GM19043 (cell line): ENCODE data around the gene GARIN5A.
"Not testable (repeated sequence)": the region's sequence is repeated elsewhere in the genome, so short reads cannot be mapped to it uniquely, and the experiment has no call there.

Experiments
- ATAC-seq: cut with Tn5 transposase; IDR thresholded peaks from one replicate; pipeline ENCODE4 v1.9.1; 2021; ENCODE audit warnings: low read depth; ENCODE audit not compliant: unreplicated experiment

Gene GARIN5A

DNA sequence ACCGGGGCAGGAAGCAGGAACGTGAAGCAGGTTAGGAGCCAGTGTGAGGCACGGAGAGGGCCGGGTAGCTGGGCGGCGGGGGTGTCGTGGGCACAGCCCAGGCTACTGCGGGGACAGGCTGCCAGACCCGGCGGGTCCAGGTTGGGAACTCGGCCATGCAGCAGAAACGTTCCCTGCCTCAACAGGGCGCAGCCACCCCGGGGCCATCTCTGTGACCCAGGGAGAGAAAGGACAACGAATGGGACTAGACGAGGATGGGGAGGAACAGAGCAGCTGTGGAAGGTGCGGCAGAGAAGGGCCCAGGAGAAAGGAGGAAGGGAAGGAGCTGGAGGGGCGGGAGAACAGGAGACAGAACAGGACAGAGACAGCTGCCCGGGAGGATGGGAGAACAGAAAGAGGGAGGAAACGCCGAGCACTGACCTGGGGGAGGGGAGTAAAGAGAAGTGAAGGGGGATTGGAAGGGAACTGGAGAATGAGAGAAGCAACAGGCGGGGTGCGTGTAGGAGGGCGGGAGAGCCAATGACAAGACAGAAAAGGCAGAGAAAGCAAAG is 12.9 kb upstream of the GARIN5A start:
- no peak for ATAC-seq

DNA sequence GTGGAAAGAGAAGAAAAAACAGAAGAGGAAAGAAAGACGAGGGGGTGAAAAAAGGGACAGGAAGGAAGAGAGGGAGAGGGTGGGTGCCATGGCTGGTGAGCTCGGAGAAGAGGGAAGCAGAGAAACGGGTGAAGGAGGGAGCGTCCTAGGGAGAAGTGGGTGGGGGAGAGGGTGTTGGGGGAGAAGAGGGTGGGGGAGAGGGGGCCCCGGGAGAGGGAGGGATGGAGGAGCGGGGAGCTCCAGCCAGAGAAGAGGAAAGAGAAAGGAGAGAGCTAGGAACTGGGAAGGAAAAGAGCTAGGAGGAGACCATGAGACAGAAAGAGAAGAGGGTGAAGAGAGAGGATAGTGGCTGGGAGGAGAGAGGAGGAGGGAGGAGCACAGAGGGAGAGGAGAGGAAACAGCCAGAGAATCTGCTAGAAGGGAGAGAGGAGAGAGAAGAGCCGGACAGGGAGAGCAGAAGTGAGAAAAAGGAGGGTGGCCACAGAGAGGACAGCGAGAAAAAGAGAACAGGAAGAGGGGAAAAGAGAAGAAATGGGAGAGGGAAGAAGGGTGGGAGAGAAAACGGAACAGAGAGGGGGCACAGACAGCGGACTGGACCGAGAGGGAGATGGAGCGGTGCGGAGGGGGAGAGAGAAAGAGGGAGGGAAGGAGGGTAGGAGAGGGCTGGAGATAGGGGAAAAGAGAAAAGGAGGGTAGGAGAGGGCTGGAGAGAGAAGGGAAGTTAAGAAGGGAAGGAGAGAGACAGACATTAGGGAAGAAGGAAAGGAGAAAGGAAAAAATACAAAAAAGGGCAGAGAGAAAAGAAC is 11.9 kb upstream of the GARIN5A start:
- ATAC-seq, result no peak

DNA sequence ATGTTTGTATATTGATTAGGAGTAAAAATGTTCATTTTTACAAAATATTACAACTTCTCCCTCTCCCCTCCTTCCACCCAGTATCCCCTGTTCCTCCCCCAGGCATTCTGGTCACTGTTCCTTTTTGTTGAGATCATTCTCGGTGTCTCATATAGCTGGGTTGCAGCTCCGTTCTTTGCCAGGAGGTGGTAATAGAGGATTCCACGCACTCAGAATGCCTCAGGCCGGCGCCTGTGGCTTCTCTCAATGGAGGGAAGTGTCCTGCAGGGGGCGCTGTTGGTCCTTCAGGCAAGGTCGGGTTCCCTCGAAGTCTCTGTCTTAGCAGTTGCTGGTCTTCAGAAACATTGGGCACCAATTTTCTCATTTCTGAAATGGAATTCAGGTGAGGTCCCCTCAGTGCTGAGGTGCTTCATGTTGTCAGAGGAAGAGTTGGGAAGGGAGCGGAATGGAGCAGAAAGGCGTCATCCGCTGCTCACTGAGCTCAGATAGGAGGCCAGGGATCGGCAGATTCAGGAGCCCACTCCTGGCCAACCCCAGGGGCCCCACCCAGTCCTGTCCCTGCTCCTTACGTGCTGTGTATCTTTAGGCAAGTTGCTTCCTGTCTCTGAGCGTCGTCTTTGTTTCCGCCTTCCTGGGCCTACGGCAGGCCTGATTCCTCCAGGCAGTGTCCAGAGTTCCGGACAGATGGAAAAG is 10.3 kb upstream of the GARIN5A start:
- ATAC-seq, result no peak

DNA sequence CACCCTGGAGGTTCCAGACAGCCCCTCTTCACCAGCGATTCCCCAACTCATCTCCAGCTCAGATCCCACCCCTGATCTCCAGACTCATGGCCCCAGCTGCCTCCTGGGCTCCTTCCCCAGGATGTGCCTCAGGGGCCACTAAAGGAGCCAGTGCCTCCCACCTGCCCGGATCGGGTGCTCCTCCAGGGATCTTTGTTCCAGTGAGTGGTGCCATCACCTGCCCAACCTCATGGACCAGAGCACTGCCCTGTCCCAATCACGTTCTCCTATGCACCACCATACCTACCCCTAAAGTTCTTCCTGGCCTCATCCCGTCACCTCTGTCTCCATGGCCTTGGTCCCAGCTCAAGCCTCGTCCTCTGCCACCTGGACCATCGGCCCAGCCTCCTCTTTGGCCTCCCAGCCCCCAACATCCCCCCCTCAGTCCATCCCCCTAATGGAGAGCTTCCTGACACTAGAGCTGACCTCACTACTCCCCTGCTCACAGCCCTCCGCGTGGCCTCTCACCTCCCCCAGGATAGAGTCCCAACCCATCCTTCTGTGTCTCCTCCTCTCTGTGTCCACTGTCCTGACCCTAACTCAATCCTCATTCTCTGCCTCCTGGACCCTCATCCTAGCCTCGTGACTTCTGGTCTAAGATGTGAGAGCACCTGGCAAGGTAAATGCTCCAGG is 8.8 kb upstream of the GARIN5A start:
- no peak for ATAC-seq

DNA sequence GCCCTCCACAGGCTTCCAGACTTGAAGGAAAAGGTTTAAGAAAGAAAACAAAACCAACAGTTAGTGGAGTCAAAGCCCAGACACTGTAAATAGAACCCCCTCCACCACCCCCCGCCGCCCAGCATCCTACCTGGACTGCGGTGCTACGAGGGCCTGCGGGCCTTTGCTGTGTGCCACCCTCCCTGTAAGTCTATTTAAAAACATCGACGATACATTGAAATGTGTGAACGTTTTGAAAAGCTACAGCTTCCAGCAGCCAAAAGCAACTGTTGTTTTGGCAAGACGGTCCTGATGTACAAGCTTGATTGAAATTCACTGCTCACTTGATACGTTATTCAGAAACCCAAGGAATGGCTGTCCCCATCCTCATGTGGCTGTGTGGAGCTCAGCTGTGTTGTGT is 6.3 kb upstream of the GARIN5A start:
- ATAC-seq, result no peak

DNA sequence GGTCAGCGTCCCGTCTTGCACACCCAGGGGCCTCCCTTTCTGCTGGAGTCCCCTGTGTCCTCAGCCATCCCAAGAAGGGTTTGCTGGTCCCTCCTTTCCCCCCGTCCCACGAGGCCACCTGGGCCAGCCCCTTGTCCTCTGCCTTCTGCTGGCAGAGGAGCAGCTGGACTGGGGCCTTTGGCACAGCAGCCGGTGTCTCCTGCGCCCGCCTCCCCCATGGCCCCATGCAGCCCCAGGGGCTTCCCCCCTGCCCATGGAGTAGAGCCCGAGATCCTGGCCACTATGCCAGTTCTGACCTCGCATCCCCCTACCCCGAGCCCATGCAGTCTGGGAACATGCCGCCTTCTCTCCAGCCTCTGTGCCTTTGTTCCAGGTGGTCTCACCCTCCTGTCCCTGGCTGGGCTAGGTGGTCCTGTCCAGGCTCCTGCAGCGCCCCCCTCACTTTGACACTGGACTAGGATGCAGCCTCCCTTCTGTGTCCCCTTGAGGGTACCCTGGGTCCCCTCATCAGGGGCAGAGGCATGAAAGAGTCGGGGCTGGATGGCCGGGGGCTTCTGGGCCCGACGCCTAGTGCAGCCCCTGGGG is 5.7 kb upstream of the GARIN5A start:
- ATAC-seq, result no peak

DNA sequence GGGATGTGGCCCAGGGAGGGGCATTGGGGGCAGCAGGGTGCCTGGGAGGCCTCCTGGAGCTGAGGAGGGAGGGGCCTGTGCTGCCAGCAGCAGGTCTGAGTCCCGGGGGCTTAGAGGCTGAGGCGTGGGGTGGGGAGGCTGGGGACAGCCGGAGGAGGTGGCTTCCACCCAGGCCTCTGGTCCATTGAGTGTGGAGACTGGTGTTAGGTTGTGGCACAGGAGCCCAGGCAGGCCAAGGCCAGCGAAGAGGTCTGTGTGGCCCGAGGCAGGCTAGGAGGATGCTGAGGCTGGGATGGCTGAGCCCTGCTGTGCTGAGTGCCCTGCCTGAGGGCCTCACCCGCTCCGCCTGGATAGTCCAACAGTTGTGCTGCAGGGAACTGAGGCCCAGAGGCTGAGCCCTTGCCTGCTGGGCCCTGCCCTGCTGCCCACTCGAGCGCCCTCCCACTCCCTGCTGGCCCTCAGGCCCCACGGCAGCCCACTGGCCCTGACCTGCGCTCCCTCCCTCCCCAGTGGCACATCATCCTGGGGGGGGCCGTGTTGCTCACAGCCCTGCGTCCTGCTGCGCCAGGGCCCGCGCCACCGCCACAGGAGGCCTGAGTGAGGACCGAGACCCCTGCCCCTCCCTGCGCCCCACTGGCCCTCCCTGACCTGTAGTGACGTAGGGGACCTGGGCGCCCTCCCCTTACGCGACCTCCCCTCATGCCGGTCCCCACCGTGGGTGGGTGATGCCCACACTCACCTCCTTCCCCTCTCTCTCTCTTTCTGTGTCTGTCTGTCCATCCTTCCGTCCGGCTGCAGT is 4.9 kb upstream of the GARIN5A start:
- no peak for ATAC-seq

DNA sequence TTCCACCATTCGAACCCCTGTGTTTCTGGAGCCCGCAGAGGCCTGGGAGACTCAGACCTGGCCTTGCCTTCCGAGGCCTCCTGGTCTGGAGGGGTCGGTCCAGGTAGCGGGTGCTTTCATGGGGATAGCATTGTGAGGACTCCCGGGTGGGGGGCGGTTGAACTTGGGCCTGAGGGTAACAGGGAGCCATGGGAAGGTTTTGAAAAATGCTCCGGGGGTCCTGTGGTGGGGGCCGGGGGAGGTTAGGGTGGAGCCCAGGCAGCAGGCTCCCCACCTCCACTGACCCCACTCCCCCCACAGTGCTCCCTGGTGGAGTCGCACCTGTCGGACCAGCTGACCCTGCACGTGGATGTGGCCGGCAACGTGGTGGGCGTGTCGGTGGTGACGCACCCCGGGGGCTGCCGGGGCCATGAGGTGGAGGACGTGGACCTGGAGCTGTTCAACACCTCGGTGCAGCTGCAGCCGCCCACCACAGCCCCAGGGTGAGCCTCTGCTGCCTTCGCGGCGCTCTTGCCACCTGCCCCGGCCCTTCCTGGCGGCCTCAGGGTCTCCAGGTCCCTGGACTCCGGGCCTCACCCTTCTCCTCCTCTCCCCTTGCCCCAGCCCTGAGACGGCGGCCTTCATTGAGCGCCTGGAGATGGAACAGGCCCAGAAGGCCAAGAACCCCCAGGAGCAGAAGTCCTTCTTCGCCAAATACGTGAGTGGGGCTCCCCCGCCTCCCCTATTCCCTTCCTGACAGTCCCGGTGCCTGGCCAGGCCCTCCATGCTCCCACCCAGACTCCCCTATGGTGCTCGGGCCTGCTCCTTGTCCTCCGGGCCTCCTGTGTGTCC is 3.8 kb upstream of the GARIN5A start:
- ATAC-seq, result no peak

DNA sequence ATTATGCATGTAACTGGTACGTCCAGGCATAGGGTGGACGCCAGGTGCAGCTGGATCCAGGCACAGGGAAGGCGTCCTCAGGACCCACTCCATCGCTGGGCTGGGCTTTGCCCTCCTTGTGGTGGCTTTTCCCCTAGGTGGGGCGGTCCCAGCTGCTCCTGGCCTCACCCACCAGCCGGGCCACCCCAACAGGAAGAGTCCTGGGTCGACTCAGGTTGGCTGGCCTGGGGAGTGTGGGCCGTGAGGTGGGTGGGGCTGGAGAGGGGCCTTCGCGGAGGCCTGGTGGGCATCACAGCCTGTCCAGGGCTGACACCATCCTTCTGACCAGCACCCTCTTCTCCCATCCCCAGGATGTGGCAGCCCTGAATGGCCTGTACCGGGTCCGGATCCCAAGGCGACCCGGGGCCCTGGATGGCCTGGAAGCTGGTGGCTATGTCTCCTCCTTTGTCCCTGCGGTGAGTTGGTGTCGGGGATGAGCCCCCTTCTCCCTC is 3.2 kb upstream of the GARIN5A start:
- ATAC-seq, result no peak

DNA sequence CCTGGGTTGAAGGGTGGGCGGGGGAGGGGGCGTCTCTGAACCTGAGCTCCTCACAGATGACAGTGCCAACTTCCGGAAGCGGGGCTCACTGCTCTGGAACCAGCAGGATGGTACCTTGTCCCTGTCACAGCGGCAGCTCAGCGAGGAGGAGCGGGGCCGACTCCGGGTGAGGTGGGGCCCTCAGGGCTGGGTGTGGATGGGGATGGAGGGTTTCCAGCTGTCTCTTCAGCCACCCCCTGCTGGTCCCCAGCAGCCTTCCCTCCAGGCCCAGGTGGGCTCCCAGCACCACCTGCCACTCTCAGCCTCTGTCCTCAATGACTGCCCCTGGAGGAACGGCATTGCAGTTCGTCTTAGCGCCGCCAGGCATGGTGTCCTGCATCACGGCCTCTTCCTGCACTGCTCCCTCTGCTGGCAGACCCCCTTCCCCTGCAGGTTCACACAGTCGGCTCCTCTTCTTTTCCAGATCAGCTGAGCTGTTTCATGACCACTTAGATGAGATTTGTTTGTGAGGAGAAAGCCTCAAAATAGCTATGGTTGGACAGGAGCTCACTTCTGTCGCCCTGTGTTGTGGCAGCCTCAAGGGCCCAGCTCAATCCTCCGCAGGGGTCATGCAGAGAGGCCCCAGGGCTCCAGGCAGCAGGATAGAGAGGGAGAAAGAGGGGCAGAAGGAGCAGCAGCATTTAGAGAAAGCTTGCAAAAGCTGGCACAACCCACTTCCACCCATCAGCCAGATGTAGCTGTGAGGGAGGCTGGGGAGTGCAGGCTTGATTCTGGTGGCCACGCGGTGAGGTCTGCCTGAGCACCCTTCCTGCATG is 2.5 kb upstream of the GARIN5A start:
- ATAC-seq, result no peak

DNA sequence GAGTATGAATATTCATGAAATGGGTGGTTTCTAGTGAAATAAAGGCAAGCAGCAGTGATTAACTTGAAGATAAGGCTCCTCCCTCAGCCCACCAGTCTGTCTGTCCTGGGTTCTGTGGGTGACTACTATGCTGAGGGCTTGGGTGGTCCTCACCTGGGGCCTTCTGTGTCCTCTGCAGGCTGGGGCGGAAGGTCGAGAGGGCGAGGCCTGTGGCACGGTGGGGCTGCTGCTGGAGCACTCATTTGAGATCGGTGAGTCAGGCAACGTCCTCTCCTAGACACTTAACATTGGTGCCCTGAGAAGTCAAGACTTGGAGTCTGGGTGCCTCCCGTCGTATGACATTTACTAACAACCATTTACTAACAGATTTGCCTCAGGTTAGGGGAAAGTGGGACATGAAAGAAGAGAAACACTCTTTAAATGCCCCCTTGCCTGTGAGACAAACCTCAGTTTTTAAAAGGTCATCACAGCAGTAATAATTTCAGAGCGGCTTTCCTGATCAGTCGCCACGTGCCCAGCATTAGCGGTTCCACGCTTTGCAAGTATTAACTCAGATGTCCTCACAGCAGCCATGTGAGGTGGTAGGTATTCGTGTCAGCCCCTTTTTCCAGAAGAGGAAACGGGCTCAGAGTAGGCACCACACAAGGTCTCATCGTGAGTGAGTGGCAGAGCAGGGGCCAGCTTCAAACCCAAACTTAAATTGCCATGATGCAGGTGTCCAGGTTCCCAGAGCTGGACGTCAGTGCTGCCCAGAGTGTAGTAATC is 1.3 kb upstream of the GARIN5A start:
- no peak for ATAC-seq

DNA sequence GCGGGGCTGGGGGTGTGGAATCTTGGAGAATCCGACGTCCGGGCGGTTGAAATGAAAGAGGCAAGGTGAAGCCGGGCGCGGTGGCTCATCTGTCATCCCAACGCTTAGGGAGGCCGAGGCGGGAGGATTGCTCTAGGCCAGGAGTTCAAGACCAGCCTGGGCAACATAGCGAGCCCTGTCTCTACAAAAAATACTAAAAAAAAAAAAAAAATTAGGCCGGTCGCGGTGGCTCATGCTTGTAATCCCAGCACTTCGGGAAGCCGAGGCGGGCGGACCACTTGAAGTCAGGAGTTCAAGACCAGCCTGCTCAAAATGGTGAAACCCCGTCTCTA is 225 bp upstream of the GARIN5A start:
- no peak for ATAC-seq

DNA sequence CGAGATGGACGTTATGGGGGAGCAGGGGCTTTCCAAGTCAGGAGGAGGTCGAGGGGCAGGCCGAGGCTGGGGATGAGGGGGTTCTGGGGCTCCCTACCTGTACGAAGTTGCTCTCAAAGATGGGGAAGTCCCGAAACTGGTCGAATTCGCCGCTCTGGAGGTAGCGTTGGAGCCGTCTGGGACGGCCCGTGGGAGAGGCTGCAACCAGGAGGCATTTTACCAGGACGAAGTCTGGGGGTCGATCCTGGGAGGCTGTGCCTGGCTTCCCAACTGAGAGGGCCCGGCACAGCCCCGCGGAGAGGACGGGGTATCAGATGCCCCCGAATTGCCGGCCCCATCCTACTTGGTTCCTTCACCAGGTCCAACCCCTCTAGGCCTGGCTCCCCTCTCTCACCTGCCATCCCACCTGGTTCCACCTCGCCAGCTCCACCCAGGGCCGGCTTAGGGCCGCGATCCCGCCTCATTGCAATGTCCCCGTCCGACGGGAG is 868 bp downstream of the GARIN5A start:
- ATAC-seq, result no peak

DNA sequence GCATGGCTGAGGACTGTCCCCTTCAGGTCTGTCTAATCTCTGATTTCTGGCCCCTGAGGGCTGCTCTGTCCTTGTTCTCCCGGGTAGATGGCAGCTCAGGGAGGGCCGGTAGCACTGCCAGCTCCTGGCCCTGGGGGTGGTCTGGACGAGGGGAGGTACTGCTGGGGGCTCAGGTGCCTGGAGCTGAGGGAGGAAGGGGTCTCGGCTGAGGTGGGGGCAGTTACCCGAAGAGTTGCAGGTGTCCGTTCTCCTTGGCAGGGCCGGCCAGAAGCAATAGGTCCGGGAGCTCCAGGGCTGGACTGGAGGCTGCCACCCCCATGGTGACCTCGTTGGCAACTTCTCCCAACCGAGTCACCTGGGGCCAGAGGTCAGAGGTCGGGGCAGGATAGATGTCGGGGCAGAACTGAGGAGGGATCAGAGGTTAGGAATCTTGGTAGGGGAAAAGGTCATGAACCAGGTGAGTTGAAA is 1.5 kb downstream of the GARIN5A start:
- ATAC-seq, result no peak

DNA sequence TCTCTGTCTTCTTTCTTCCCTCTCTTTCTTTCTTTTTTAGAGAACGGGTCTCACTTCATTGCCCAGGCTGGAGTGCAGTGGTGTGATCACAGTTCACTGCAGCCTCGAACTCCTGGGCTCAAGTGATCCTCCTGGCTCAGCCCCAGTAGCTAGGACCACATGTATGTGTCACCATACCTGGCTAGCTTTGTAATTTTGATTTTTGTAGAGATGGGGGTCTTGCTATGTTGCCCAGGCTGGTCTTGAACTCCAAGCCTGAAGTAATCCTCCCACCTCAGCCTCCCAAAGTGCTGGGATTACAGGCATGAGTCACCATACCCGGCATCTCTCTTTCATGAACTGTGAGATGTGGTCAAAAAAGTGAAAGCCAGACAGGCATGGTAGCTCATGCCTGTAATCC is 3.3 kb downstream of the GARIN5A start:
- not testable (repeated sequence) for ATAC-seq

DNA sequence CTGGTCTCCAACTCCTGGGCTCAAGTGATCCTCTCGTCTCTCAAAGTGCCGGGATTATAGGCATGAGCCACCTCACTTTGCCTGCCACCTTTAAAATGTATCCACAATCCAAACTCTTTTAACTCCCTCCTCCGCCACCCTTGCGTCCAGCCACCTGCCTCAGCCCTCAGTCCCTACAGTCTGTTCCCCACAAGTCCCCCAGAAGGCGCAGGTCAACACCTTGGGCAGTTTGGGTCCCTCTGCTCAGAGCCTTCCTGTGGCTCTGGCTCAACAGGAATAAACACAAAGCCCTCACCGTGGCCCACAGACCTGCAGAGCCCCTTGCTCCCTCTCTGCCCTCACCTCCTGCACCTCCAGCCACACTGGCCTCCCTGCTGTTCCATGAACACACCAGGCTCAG is 7.8 kb downstream of the GARIN5A start:
- no peak for ATAC-seq

DNA sequence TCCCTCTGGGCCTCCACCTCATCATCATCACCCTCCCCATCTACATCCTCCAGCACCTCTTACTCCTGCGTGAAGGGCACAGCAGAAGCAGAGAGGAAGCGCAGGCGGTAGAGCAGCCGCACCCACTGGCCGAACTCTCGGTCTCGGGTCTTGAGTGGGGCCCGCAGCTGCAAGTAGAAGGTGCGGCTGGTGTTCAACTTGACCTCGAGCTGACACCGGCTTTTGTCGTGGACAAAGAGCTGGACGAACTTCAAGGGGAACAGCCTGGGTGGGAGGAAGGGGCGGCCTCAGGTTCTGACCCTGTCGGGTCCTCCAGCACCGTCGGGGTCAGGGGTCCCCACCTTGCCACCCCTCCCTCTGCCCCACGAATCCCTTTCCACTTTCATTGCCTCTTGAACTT is 9.1 kb downstream of the GARIN5A start:
- no peak for ATAC-seq

DNA sequence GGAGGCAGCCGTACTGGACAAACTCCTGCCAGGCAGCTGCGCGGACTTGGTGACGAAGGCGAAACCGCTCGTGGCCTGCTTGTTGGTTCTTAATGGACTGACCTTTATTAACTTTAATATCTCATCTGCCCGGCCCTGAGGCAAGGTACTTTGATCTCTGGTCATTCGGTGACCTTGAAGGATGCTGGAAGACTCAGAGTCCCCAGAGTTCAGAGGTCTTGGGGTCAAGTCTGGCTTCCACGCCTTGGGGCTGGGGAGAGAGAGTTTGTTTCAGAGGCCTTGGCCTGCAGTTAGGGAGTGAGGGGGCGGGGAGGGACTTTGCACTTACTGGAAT is 10.0 kb downstream of the GARIN5A start:
- no peak for ATAC-seq
